Keratinocyte (primary cell): Measurements from ENCODE around the gene SMAD7. TPM values are rescaled to one million over a fixed set of nuclear protein-coding genes. Genes with fewer than 3 reads are reported as not detected.

Experiments used
- DNase-seq: peaks from one replicate; pipeline ENCODE4 v3.0.0-alpha.2; 2011; ENCODE audit warnings: low read depth, missing footprints, low spot score
- FAIRE-seq: peaks from 2 replicates; lab custom pipeline; 2011; peaks lifted over from hg19 to GRCh38; lab: Jason Lieb, UNC
- H2AFZ ChIP-seq: 2 replicates; pipeline ENCODE4 v1.6.0; 2012; ENCODE audit warnings: low read length, control low read depth, inconsistent platforms; ENCODE audit not compliant: control insufficient read depth
- H3K27ac ChIP-seq: 2 replicates; pipeline ENCODE4 v1.5.1; 2011; ENCODE audit warnings: low read length; ENCODE audit not compliant: control insufficient read depth, insufficient read depth
- H3K27me3 ChIP-seq: 3 replicates; pipeline ENCODE4 v1.6.0; 2011; ENCODE audit warnings: low read length; ENCODE audit not compliant: control insufficient read depth, insufficient read depth; ENCODE audit errors: extremely low read depth
- H3K36me3 ChIP-seq, 2 experiments: 2 replicates in 1 of 2; 3 replicates in 1 of 2; pipeline ENCODE4 v1.5.1; 2011; ENCODE audit warnings: low read length in 2 of 2, mild to moderate bottlenecking in 1 of 2; ENCODE audit not compliant: control insufficient read depth in 2 of 2, insufficient read depth in 2 of 2; ENCODE audit errors: extremely low read depth in 1 of 2
- H3K4me1 ChIP-seq: 3 replicates; pipeline ENCODE4 v1.5.1; 2011; ENCODE audit warnings: low read length; ENCODE audit not compliant: control insufficient read depth, insufficient read depth; ENCODE audit errors: extremely low read depth
- H3K4me2 ChIP-seq: 3 replicates; pipeline ENCODE4 v1.6.0; 2011; ENCODE audit warnings: low read depth, low read length; ENCODE audit not compliant: control insufficient read depth, insufficient read depth; ENCODE audit errors: extremely low read depth
- H3K4me3 ChIP-seq, 3 experiments: fragments of 200-600 bp in 1 of 3; sonication (generic) in 1 of 3; 2 replicates in 2 of 3; 3 replicates in 1 of 3; pipeline ENCODE4 v1.5.1; 2011 to 2016; ENCODE audit warnings: low read length in 3 of 3, mild to moderate bottlenecking in 3 of 3, control low read depth in 2 of 3, inconsistent platforms in 1 of 3, low read depth in 1 of 3, mixed read lengths in 1 of 3, mixed run types in 1 of 3, moderate library complexity in 1 of 3; ENCODE audit not compliant: control insufficient read depth in 2 of 3, insufficient read depth in 2 of 3; ENCODE audit errors: extremely low read depth in 1 of 3
- H3K79me2 ChIP-seq: 2 replicates; pipeline ENCODE4 v1.6.0; 2012; ENCODE audit warnings: low read length; ENCODE audit not compliant: control insufficient read depth, insufficient read depth
- H3K9ac ChIP-seq: 3 replicates; pipeline ENCODE4 v1.6.0; 2011; ENCODE audit warnings: low read length; ENCODE audit not compliant: control insufficient read depth, insufficient read depth; ENCODE audit errors: extremely low read depth
- H3K9me1 ChIP-seq: 3 replicates; pipeline ENCODE4 v1.6.0; 2011; ENCODE audit warnings: low read length; ENCODE audit not compliant: control insufficient read depth, insufficient read depth; ENCODE audit errors: extremely low read depth
- H3K9me3 ChIP-seq: 2 replicates; pipeline ENCODE4 v1.5.1; 2012; ENCODE audit warnings: low read depth, low read length; ENCODE audit not compliant: control insufficient read depth
- H4K20me1 ChIP-seq: 3 replicates; pipeline ENCODE4 v1.6.0; 2011; ENCODE audit warnings: low read length; ENCODE audit not compliant: control insufficient read depth, insufficient read depth; ENCODE audit errors: extremely low read depth
- CTCF ChIP-seq, 3 experiments: IDR thresholded peaks in 1 of 3; conservative IDR thresholded peaks in 1 of 3; optimal IDR thresholded peaks in 1 of 3; 2 replicates in 2 of 3; 3 replicates in 1 of 3; pipeline versions ENCODE3 to v1.5.1; 2011; ENCODE audit warnings: low read length in 3 of 3, mild to moderate bottlenecking in 3 of 3, moderate library complexity in 2 of 3, control low read depth in 1 of 3, inconsistent platforms in 1 of 3; ENCODE audit not compliant: insufficient read depth in 2 of 3; ENCODE audit errors: extremely low read depth in 1 of 3
- EZH2 ChIP-seq: IDR thresholded peaks from one replicate; pipeline ENCODE4 v1.6.1; 2012; ENCODE audit warnings: inconsistent platforms, mild to moderate bottlenecking, low read length, moderate library complexity
- dilution Hi-C: fragments of 300-500 bp; cut with MboI; formaldehyde crosslinking; loops from one replicate; pipeline ENCODE4 v1.7.0; 2020; ENCODE audit warnings: low sequenced_read_pairs; ENCODE audit not compliant: extremely low pct_ligation_motif_present
- polyA plus RNA-seq, 5 experiments: library from polyadenylated mRNA; depleted of rRNA in 3 of 5; stranded (reverse) in 3 of 5; stranded (forward) in 1 of 5; unstranded in 1 of 5; fragments of >200 nt; gene quantifications; 1 replicate in 1 of 5; 2 replicates in 3 of 5; 3 replicates in 1 of 5; pipeline versions ENCODE4 v1.2.1 to v1.2.3, GENCODE V29; 2011 to 2012; ENCODE audit warnings: missing spikeins in 2 of 5, low read depth in 1 of 5, low replicate concordance in 1 of 5

SMAD7 gene
- polyA plus RNA-seq, 1 donor (not counting 4 experiments of a cell fraction or from before 2014, with no cell fraction given): 9.5 TPM

- H3K9me3 ChIP-seq: no peaks in the 10 kb centered on the region
- H3K4me3 ChIP-seq: no peak overlapping the region
- DNase-seq: no peak
- TF ChIP-seq CTCF (optimal IDR thresholded peaks at IDR 0.05 in 1 of 3, IDR thresholded peaks at IDR 0.05 in 1 of 3, conservative IDR thresholded peaks at IDR 0.05 in 1 of 3; ENCODE audit: extremely low read depth in 1 of 3, insufficient read depth in 2 of 3, low read length in 3 of 3): no peak
- no peak for TF ChIP-seq EZH2
- H3K27ac ChIP-seq: no peak overlapping the region
- no peaks in the 10 kb centered on the region for H3K36me3 ChIP-seq
- H3K9me1 ChIP-seq: no peaks in the 10 kb centered on the region
- dilution Hi-C loops: no loop called here
- no peak overlapping the region for H3K4me2 ChIP-seq
- H3K79me2 ChIP-seq: no peaks in the 10 kb centered on the region
- no peak overlapping the region for H3K9ac ChIP-seq
- no peak for FAIRE-seq
- peaks cover 16% of the 10 kb centered on the region for H3K4me1 ChIP-seq
- no peaks in the 10 kb centered on the region for H3K27me3 ChIP-seq
- no peak overlapping the region for H2AFZ ChIP-seq
- no peaks in the 10 kb centered on the region for H4K20me1 ChIP-seq
Observed at GRCh38 chr18:48962252-48962993, 11.7 kb upstream of the SMAD7 start.

GRCh38 chr18:48961547-48961946, 10.8 kb upstream of the SMAD7 start:
- H3K36me3 ChIP-seq: no peaks in the 10 kb centered on the region

More at GRCh38 chr18:48961547-48961946, 10.8 kb upstream of the SMAD7 start:
- no peaks in the 10 kb centered on the region for H3K9me3 ChIP-seq
- peaks cover 25% of the 10 kb centered on the region for H3K4me1 ChIP-seq
- no peak for TF ChIP-seq CTCF (optimal IDR thresholded peaks at IDR 0.05 in 1 of 3, IDR thresholded peaks at IDR 0.05 in 1 of 3, conservative IDR thresholded peaks at IDR 0.05 in 1 of 3; ENCODE audit: extremely low read depth in 1 of 3, insufficient read depth in 2 of 3, low read length in 3 of 3)
- no peak for TF ChIP-seq EZH2
- dilution Hi-C loops: no loop called here
- no peak for FAIRE-seq
- no peaks in the 10 kb centered on the region for H3K79me2 ChIP-seq
- H3K9me1 ChIP-seq: no peaks in the 10 kb centered on the region
- no peaks in the 10 kb centered on the region for H4K20me1 ChIP-seq
- no peak overlapping the region for H3K4me3 ChIP-seq
- H3K27ac ChIP-seq: no peak overlapping the region
- H3K27me3 ChIP-seq: no peaks in the 10 kb centered on the region
- no peak overlapping the region for H3K4me2 ChIP-seq
- no peak overlapping the region for H3K9ac ChIP-seq
- no peak overlapping the region for H2AFZ ChIP-seq
- DNase-seq: no peak
